Measurements from ENCODE around the gene ARFIP2.

Gene ARFIP2

GRCh38 chr11:6482441-6482840, 1.3 kb upstream of the ARFIP2 start:
- DNase-seq (ENCODE audit: extremely low read depth in 1 of 2, low read depth in 1 of 2) = no peak

- DNase-seq (ENCODE audit: extremely low read depth in 1 of 2, low read depth in 1 of 2) = no peak
Observed at GRCh38 chr11:6481924-6482275, 769 bp upstream of the ARFIP2 start.

GRCh38 chr11:6480299-6480914, 724 bp downstream of the ARFIP2 start:
- DNase-seq (ENCODE audit: extremely low read depth in 1 of 2, low read depth in 1 of 2) = no peak

- no peak for DNase-seq (ENCODE audit: extremely low read depth in 1 of 2, low read depth in 1 of 2)
Observed at GRCh38 chr11:6476571-6476970, 4.6 kb downstream of the ARFIP2 start.

GRCh38 chr11:6475936-6476335, 5.2 kb downstream of the ARFIP2 start:
- no peak for DNase-seq (ENCODE audit: extremely low read depth in 1 of 2, low read depth in 1 of 2)

GRCh38 chr11:6474806-6475500, 6.2 kb downstream of the ARFIP2 start:
- DNase-seq (ENCODE audit: extremely low read depth in 1 of 2, low read depth in 1 of 2) = no peak

- no peak for DNase-seq (ENCODE audit: extremely low read depth in 1 of 2, low read depth in 1 of 2)
Observed at GRCh38 chr11:6474413-6474792, 6.7 kb downstream of the ARFIP2 start.

GRCh38 chr11:6473451-6474412, 7.4 kb downstream of the ARFIP2 start, which contains the start of gene TRIM3:
TSS of gene TRIM3 (minus strand) at chr11:6473941. CDS start at chr11:6465695, 8,246 bp downstream.
- DNase-seq (ENCODE audit: extremely low read depth in 1 of 2, low read depth in 1 of 2) = peak; percentile 56 to 58

- DNase-seq (ENCODE audit: extremely low read depth in 1 of 2, low read depth in 1 of 2) = no peak
Observed at GRCh38 chr11:6472934-6473333, 8.2 kb downstream of the ARFIP2 start.

GRCh38 chr11:6469599-6469998, 11.5 kb downstream of the ARFIP2 start:
- no peak for DNase-seq (ENCODE audit: extremely low read depth in 1 of 2, low read depth in 1 of 2)

GRCh38 chr11:6468712-6469495, 12.2 kb downstream of the ARFIP2 start:
- DNase-seq (ENCODE audit: extremely low read depth in 1 of 2, low read depth in 1 of 2) = no peak

- DNase-seq (ENCODE audit: extremely low read depth in 1 of 2, low read depth in 1 of 2) = no peak
Observed at GRCh38 chr11:6459099-6459450, 22.1 kb downstream of the ARFIP2 start.

GRCh38 chr11:6458352-6459098, 22.6 kb downstream of the ARFIP2 start:
- no peak for DNase-seq (ENCODE audit: extremely low read depth in 1 of 2, low read depth in 1 of 2)

GRCh38 chr11:6457581-6458320, 23.4 kb downstream of the ARFIP2 start:
- DNase-seq (ENCODE audit: extremely low read depth in 1 of 2, low read depth in 1 of 2) = no peak

- DNase-seq (ENCODE audit: extremely low read depth in 1 of 2, low read depth in 1 of 2) = no peak
Observed at GRCh38 chr11:6456361-6457073, 24.6 kb downstream of the ARFIP2 start.

- no peak for DNase-seq (ENCODE audit: extremely low read depth in 1 of 2, low read depth in 1 of 2)
Observed at GRCh38 chr11:6455070-6455469, 26.1 kb downstream of the ARFIP2 start.

- DNase-seq (ENCODE audit: extremely low read depth in 1 of 2, low read depth in 1 of 2) = no peak
Observed at GRCh38 chr11:6453152-6453551, 28.0 kb downstream of the ARFIP2 start.

- no peak for DNase-seq (ENCODE audit: extremely low read depth in 1 of 2, low read depth in 1 of 2)
Observed at GRCh38 chr11:6452219-6452618, 28.9 kb downstream of the ARFIP2 start.

GRCh38 chr11:6448574-6448973, 32.6 kb downstream of the ARFIP2 start:
- no peak for DNase-seq (ENCODE audit: extremely low read depth in 1 of 2, low read depth in 1 of 2)

Measured in stimulated activated CD8-positive, alpha-beta memory T cell treated with anti-CD3 and anti-CD28 coated beads, Interleukin-7, amount 100 ng/mL, for 48 hours (primary cell).